Hepatic stellate cell (primary cell): ENCODE data around the gene GNPNAT1.
"Not testable (repeated sequence)": the region's sequence is repeated elsewhere in the genome, so short reads cannot be mapped to it uniquely, and the experiment has no call there.

Experiments used
- DNase-seq: peaks from one replicate; pipeline ENCODE4 v3.0.0; 2011; ENCODE audit warnings: low spot score

Gene GNPNAT1

DNA sequence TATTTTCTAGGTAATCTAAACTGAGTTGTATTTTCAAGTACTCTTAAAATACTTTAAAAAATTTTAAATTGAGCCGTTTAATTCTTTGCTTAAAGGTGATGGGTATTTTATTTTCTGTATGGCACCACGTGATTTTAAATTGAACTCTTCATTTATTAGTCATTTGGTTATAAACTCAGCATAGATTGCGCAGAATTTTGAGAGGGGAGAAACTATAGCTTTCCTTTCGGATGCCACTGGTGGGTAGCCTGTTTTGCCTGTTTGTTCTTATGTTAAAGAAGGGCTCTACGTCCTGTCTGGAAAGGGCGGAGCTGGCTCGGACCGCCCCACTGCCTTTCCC is 61.9 kb downstream of the GNPNAT1 start:
- no peak for DNase-seq

DNA sequence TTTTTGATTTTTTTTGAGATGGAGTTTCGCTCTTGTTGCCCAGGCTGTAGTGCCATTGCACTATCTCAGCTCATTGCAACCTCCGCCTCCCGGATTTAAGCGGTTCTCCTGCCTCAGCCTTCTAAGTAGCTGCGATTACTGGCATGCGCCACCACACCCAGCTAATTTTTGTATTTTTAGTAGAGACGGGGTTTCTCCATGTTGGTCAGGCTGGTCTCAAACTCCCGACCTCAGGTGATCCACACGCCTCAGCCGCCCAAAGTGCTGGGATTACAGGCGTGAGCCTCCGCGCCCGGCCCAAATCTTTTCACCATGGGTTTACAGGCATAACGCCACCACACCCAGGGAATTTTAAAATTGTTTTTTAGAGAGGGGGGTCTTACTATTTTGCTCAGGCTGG is 62.4 kb downstream of the GNPNAT1 start:
- DNase-seq: not testable (repeated sequence)

DNA sequence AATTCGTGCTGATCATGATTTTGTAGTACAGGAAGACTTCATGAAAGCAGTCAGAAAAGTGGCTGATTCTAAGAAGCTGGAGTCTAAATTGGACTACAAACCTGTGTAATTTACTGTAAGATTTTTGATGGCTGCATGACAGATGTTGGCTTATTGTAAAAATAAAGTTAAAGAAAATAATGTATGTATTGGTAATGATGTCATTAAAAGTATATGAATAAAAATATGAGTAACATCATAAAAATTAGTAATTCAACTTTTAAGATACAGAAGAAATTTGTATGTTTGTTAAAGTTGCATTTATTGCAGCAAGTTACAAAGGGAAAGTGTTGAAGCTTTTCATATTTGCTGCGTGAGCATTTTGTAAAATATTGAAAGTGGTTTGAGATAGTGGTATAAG is 63.9 kb downstream of the GNPNAT1 start:
- not testable (repeated sequence) for DNase-seq
